Fibroblast of pulmonary artery (primary cell): ENCODE data around the gene ARHGAP31.
A peak's percentile ranks its signal among the peaks of the same experiment; 100 is the strongest.

ENCODE experiments used
- DNase-seq: peaks from one replicate; pipeline ENCODE4 v3.0.0-alpha.2; 2010; ENCODE audit warnings: low read depth
- H3K4me3 ChIP-seq: replicated peaks from 2 replicates; pipeline ENCODE4 v1.5.1; 2011; ENCODE audit warnings: low read depth, mild to moderate bottlenecking, control low read depth, low read length, moderate library complexity
- CTCF ChIP-seq: IDR thresholded peaks from 2 replicates; pipeline ENCODE4 v1.5.1; 2011; ENCODE audit warnings: mild to moderate bottlenecking, control low read depth, low read length, inconsistent platforms; ENCODE audit errors: missing control alignments

The ARHGAP31 gene

DNA sequence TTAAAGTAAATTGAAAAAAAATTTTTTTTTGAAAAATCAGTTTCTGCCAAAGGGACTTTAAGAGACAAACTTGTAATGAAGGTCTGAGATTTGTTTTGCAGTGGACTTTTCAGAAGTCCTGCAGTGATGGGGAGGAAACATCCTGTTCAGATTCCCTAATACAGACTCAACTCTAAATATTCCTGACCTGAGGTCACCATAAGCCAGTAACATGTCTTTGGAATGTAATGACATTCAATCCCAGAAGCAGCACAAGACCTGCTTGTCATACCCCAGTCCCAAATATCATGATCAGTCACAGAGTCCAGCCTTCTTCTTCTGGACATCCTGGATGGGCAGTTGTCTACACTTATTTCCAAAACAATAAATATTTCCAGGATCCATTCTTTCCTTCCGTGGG is 115.7 kb downstream of the ARHGAP31 start:
- no peak for DNase-seq
- no peak overlapping the region for H3K4me3 ChIP-seq
- TF ChIP-seq CTCF = no peak

GRCh38 chr3:119413603-119414280 is 119.6 kb downstream of the ARHGAP31 start:
- H3K4me3 ChIP-seq = no peak overlapping the region
- no peak for TF ChIP-seq CTCF
- no peak for DNase-seq

- H3K4me3 ChIP-seq = no peak overlapping the region
- DNase-seq = no peak
- no peak for TF ChIP-seq CTCF
Measured at GRCh38 chr3:119416873-119417272, 122.7 kb downstream of the ARHGAP31 start.

DNA sequence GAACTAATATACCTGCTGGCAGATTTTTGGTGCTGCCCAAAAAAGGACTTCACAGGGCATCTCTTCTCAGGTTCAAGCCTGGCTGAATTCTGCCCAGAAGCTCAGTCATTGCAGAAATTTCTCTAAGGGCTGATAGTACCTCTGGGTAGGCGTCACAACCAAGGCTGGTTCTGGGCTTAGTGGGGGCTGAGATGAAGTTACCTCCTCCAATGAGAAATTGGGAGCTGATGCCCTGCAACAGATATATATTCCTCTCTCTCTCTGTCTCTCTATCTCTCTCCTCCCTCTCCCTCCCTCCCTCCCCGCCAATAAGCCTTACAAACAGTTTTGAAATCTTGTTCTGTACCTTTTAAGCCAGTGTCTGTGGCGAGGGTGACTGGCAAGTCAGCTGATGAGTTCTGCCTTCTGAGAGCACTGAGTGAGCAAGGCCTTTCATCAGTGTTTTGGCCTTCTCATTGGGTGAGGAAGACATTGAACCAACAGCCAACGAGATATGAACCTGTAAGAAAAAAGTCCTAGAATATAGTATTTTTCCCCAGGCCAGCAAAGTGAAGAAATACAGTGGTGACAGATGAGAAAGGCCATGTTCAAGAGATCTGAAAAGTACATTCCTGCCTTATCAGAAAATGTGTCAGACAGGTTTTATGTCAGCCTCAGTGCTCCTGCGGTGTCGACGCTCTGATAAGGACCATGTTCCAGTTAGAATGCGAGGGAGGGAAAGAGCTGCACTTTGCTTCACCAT is 123.8 kb downstream of the ARHGAP31 start:
- TF ChIP-seq CTCF = no peak
- no peak overlapping the region for H3K4me3 ChIP-seq
- peak; percentile 42 for DNase-seq

- peak; percentile 18 for DNase-seq
- no peak for TF ChIP-seq CTCF
- H3K4me3 ChIP-seq = no peak overlapping the region
Measured at GRCh38 chr3:119418641-119419040, 124.5 kb downstream of the ARHGAP31 start.

DNA sequence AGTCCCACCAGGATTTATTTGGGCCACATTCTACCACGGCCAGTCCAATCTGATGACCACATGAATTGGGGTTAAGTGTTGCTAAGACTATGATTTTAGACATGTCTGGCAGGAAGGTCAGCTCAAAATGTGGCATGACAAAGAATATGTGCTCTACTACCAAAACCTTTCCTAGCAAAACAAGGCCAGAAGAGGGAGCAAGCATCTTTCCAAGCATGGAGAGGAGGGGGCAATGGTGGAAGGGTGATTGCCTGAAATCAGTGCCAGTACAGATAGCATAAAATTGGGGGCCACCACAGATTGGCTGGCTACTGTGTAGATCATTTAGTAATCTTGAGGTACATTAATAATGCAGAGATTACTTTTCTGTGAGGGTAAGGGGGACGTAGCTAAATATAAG is 126.0 kb downstream of the ARHGAP31 start:
- peak; percentile 13 for TF ChIP-seq CTCF
- H3K4me3 ChIP-seq = no peak overlapping the region
- no peak for DNase-seq

- TF ChIP-seq CTCF = no peak
- peak; percentile 25 for DNase-seq
- no peak overlapping the region for H3K4me3 ChIP-seq
Measured at GRCh38 chr3:119427669-119428068, 133.5 kb downstream of the ARHGAP31 start.
